T-helper 17 cell (primary cell): ENCODE measurements around the gene NOTCH1. TPM values are rescaled to one million over a fixed set of nuclear protein-coding genes. Genes with fewer than 3 reads are reported as not detected.
"Not testable (repeated sequence)": the region's sequence is repeated elsewhere in the genome, so short reads cannot be mapped to it uniquely, and the experiment has no call there.

Experiments used
- ATAC-seq: fragments of 150-1000 bp; cut with Tn5 transposase; 2 replicates; pipeline ENCODE4 v1.10.0; 2021; ENCODE audit warnings: mild to moderate bottlenecking, moderate library complexity
- DNase-seq, 3 donors: peaks; one replicate each; pipeline versions ENCODE4 v3.0.0 to v3.0.0-alpha.2; 2020 to 2021
- H3K9me3 ChIP-seq: one replicate; pipeline ENCODE4 v1.7.0; 2013; ENCODE audit warnings: low read length, mild to moderate bottlenecking; ENCODE audit not compliant: control insufficient read depth, poor library complexity, severe bottlenecking
- H3K27ac Mint-ChIP-seq: one replicate; pipeline ENCODE4 v1.8.0; 2022; ENCODE audit warnings: mild to moderate bottlenecking, moderate library complexity, mixed read lengths
- H3K27me3 Mint-ChIP-seq: one replicate; pipeline ENCODE4 v1.8.0; 2022; ENCODE audit warnings: mixed read lengths
- H3K36me3 Mint-ChIP-seq: one replicate; pipeline ENCODE4 v1.8.0; 2022; ENCODE audit warnings: low read depth, mixed read lengths
- H3K4me1 Mint-ChIP-seq: one replicate; pipeline ENCODE4 v1.8.0; 2022; ENCODE audit warnings: mild to moderate bottlenecking, mixed read lengths
- H3K4me3 Mint-ChIP-seq: one replicate; pipeline ENCODE4 v1.8.0; 2022; ENCODE audit warnings: mild to moderate bottlenecking, moderate library complexity, mixed read lengths
- total RNA-seq, 4 donors: library from RNA in 2 of 4; stranded (reverse) in 2 of 4; gene quantifications; one replicate each; pipeline ENCODE4 v1.2.3 and lab custom pipeline; 2022 to 2026

NOTCH1 gene
- total RNA-seq, 2 donors from 2014 or later = 31.7 to 37.5 TPM

- H3K9me3 ChIP-seq = no peaks in the 10 kb centered on the region
- Mint-ChIP-seq H3K4me1 (peaks cover 2% of the 10 kb centered on the region), H3K27me3 (no peaks in the 10 kb centered on the region), H3K27ac (no peak overlapping the region), H3K4me3 (no peak overlapping the region), H3K36me3 (no peaks in the 10 kb centered on the region)
- ATAC-seq = no peak
- no peak for DNase-seq
Measured at GRCh38 chr9:136565086-136565714, 19.4 kb upstream of the NOTCH1 start.

- no peaks in the 10 kb centered on the region for H3K36me3 Mint-ChIP-seq
- ATAC-seq (peak; percentile 28), DNase-seq (no peak)
- H3K27me3 Mint-ChIP-seq = no peaks in the 10 kb centered on the region
- no peak overlapping the region for H3K27ac Mint-ChIP-seq
- peaks cover 1% of the 10 kb centered on the region for H3K4me1 Mint-ChIP-seq
- no peak overlapping the region for H3K4me3 Mint-ChIP-seq
- H3K9me3 ChIP-seq = no peaks in the 10 kb centered on the region
Measured at GRCh38 chr9:136564379-136564988, 18.6 kb upstream of the NOTCH1 start.

GRCh38 chr9:136563646-136564325 is 17.9 kb upstream of the NOTCH1 start:
- Mint-ChIP-seq H3K27ac (no peak overlapping the region), H3K4me3 (no peak overlapping the region), H3K27me3 (no peaks in the 10 kb centered on the region), H3K36me3 (no peaks in the 10 kb centered on the region), H3K4me1 (peaks cover under 1% of the 10 kb centered on the region)
- ATAC-seq (no peak), DNase-seq (no peak)
- H3K9me3 ChIP-seq = no peaks in the 10 kb centered on the region

GRCh38 chr9:136562746-136563495 is 17.1 kb upstream of the NOTCH1 start:
- DNase-seq = no peak
- no peaks in the 10 kb centered on the region for H3K9me3 ChIP-seq
- H3K27me3 Mint-ChIP-seq = no peaks in the 10 kb centered on the region
- no peak overlapping the region for H3K4me3 Mint-ChIP-seq
- no peak overlapping the region for H3K27ac Mint-ChIP-seq
- H3K36me3 Mint-ChIP-seq = no peaks in the 10 kb centered on the region
- ATAC-seq = peak; percentile 58
- H3K4me1 Mint-ChIP-seq = peaks cover 6% of the 10 kb centered on the region

GRCh38 chr9:136561779-136562178 is 15.9 kb upstream of the NOTCH1 start:
- no peak for DNase-seq
- Mint-ChIP-seq H3K4me3 (no peak overlapping the region), H3K36me3 (no peaks in the 10 kb centered on the region), H3K27ac (no peak overlapping the region), H3K4me1 (peaks cover 7% of the 10 kb centered on the region), H3K27me3 (no peaks in the 10 kb centered on the region)
- no peaks in the 10 kb centered on the region for H3K9me3 ChIP-seq
- ATAC-seq = no peak

- no peak for ATAC-seq
- no peak overlapping the region for H3K4me3 Mint-ChIP-seq
- H3K4me1 Mint-ChIP-seq = peaks cover 7% of the 10 kb centered on the region
Measured at GRCh38 chr9:136560586-136560985, 14.7 kb upstream of the NOTCH1 start.

GRCh38 chr9:136559371-136559770 is 13.5 kb upstream of the NOTCH1 start:
- not testable (repeated sequence) for H3K4me3 Mint-ChIP-seq, DNase-seq, ATAC-seq, H3K36me3 Mint-ChIP-seq, H3K4me1 Mint-ChIP-seq, H3K27me3 Mint-ChIP-seq, H3K9me3 ChIP-seq, H3K27ac Mint-ChIP-seq

More at GRCh38 chr9:136560586-136560985, 14.7 kb upstream of the NOTCH1 start:
- no peak for DNase-seq
- Mint-ChIP-seq H3K27me3 (no peaks in the 10 kb centered on the region), H3K36me3 (no peaks in the 10 kb centered on the region), H3K27ac (no peak overlapping the region)
- no peaks in the 10 kb centered on the region for H3K9me3 ChIP-seq

GRCh38 chr9:136558846-136559245 is 13.0 kb upstream of the NOTCH1 start:
- not testable (repeated sequence) for H3K36me3 Mint-ChIP-seq, ATAC-seq, H3K27me3 Mint-ChIP-seq, H3K4me3 Mint-ChIP-seq, DNase-seq, H3K9me3 ChIP-seq, H3K4me1 Mint-ChIP-seq, H3K27ac Mint-ChIP-seq

- no peaks in the 10 kb centered on the region for H3K27me3 Mint-ChIP-seq
- no peaks in the 10 kb centered on the region for H3K36me3 Mint-ChIP-seq
- H3K4me1 Mint-ChIP-seq = peaks cover 7% of the 10 kb centered on the region
- H3K27ac Mint-ChIP-seq = peak overlapping the region; percentile 12
- no peak for DNase-seq
- H3K4me3 Mint-ChIP-seq = no peak overlapping the region
- no peaks in the 10 kb centered on the region for H3K9me3 ChIP-seq
- ATAC-seq = peak; percentile 32
Measured at GRCh38 chr9:136558373-136558772, 12.5 kb upstream of the NOTCH1 start.

- DNase-seq (no peak), ATAC-seq (no peak)
- Mint-ChIP-seq H3K4me1 (peaks cover 12% of the 10 kb centered on the region), H3K36me3 (no peaks in the 10 kb centered on the region), H3K27ac (peak overlapping the region; percentile 8), H3K27me3 (no peaks in the 10 kb centered on the region), H3K4me3 (no peak overlapping the region)
- no peaks in the 10 kb centered on the region for H3K9me3 ChIP-seq
Measured at GRCh38 chr9:136557036-136557435, 11.2 kb upstream of the NOTCH1 start.

DNA sequence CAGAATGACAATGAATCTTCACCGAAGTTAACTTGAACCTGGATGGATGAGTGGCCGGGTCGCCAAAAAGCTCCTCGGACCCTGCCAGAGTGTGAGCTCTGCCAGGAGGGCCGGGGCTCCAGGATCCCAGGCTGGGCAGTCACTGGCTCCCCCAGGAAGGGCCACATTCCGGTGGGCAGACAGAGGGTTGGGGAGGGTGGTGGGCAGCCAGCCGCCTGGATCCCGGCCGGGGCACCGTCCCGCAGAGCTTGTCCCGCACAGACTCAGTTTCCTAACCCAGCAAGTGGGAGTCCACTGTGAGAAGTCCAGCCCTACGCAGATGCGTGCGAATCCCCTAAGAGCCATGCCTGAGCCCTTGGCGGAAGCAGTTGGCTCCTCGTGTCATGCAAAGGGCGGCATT is 10.3 kb upstream of the NOTCH1 start:
- Mint-ChIP-seq H3K36me3 (no peaks in the 10 kb centered on the region), H3K27me3 (no peaks in the 10 kb centered on the region), H3K4me3 (no peak overlapping the region), H3K4me1 (peaks cover 16% of the 10 kb centered on the region), H3K27ac (no peak overlapping the region)
- no peak for DNase-seq
- H3K9me3 ChIP-seq = no peaks in the 10 kb centered on the region
- no peak for ATAC-seq

DNA sequence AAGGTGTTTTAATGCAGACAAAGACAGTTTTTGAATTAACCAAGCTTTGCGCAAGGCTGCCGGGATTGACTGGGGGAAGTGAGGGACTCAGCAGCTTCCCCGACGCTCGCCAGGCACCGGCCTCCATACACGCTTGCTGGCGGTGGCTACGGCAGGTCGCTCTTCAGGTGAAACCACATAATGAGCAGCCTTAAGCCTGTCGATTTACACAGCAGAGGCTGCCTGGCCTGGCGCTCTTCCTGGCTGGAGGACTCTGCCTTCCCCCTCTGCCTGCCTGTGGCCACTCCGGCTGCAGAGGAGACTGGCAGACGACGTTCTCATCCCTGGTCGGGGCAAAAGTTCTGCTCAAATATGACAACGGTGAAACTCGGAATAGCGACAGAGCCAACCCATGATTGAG is 9.0 kb upstream of the NOTCH1 start:
- ATAC-seq (no peak), DNase-seq (no peak)

GRCh38 chr9:136553581-136553980 is 7.7 kb upstream of the NOTCH1 start:
- DNase-seq (no peak), ATAC-seq (no peak)
- H3K36me3 Mint-ChIP-seq = no peaks in the 10 kb centered on the region
- no peak overlapping the region for H3K27ac Mint-ChIP-seq
- no peaks in the 10 kb centered on the region for H3K9me3 ChIP-seq
- peaks cover 13% of the 10 kb centered on the region for H3K4me1 Mint-ChIP-seq
- H3K27me3 Mint-ChIP-seq = no peaks in the 10 kb centered on the region
- no peak overlapping the region for H3K4me3 Mint-ChIP-seq

More for the DNA sequence above, 9.0 kb upstream of the NOTCH1 start:
- Mint-ChIP-seq H3K4me3 (no peak overlapping the region), H3K36me3 (no peaks in the 10 kb centered on the region), H3K4me1 (peaks cover 16% of the 10 kb centered on the region), H3K27me3 (no peaks in the 10 kb centered on the region), H3K27ac (no peak overlapping the region)
- H3K9me3 ChIP-seq = no peaks in the 10 kb centered on the region
